Ovary (tissue), 9 donors: Measurements from ENCODE around the gene NPHP4. TPM values are rescaled to one million over a fixed set of nuclear protein-coding genes. Genes with fewer than 3 reads are reported as not detected.

ENCODE experiments used
- DNase-seq, 5 donors: peaks; one replicate each; pipeline ENCODE4 v3.0.0-alpha.2; 2019 to 2020
- H3K27ac ChIP-seq, 2 donors: fragments of 200-600 bp; one replicate each; pipeline versions ENCODE4 v1.5.1 to v1.8.0; 2019 to 2022
- H3K27me3 ChIP-seq: fragments of 200-600 bp; one replicate; pipeline ENCODE4 v1.8.0; 2022
- H3K36me3 ChIP-seq: fragments of 200-600 bp; sonication (generic); one replicate; pipeline ENCODE4 v1.5.1; 2019
- H3K4me1 ChIP-seq: one replicate; pipeline ENCODE4 v1.8.1; 2013; ENCODE audit warnings: mild to moderate bottlenecking, moderate library complexity; ENCODE audit not compliant: insufficient read depth
- H3K4me3 ChIP-seq: fragments of 200-600 bp; sonication (generic); one replicate; pipeline ENCODE4 v1.5.1; 2017
- H3K9me3 ChIP-seq, 2 donors: fragments of 200-600 bp in 1 of 2; sonication (generic) in 1 of 2; one replicate each; pipeline versions ENCODE4 v1.5.1 to v1.8.1; 2013 to 2019; ENCODE audit warnings: mild to moderate bottlenecking in 1 of 2, moderate library complexity in 1 of 2
- EP300 ChIP-seq: sonication (generic); formaldehyde crosslinking; IDR thresholded peaks from one replicate; pipeline ENCODE4 v1.6.1; 2017; ENCODE audit warnings: antibody characterized with exemption
- POLR2A ChIP-seq: fragments of 450-650 bp; IDR thresholded peaks from one replicate; pipeline ENCODE4 v1.6.1; 2017; ENCODE audit warnings: antibody characterized with exemption, mild to moderate bottlenecking, moderate library complexity
- WGBS, 3 donors: extraction: QIAGEN DNeasy Blood & Tissue Kit in 1 of 3; methylation state at CpG; one replicate each; pipeline versions ENCODE4 v1.1.5 to v1.1.7; 2013 to 2017; 5-methylcytosine and 5-hydroxymethylcytosine counted together
- intact Hi-C, 4 donors: fragments of 100-400 bp; cut with DNase I; formaldehyde crosslinking; loops; one replicate each; pipeline versions ENCODE4 v1.11.0 to v1.15.1; 2022 to 2023
- polyA plus RNA-seq, 2 donors: library from polyadenylated mRNA; stranded (reverse); fragments of 200-250 nt in 1 of 2; fragments of 350-450 nt in 1 of 2; fragmentation: Illumina TruSeq in 1 of 2; extraction: RNeasy Lipid Tissue Mini Kit (QIAGEN cat#74804) in 1 of 2; gene quantifications; one replicate each; pipeline ENCODE4 v1.2.3, GENCODE V29; 2013 to 2014
- total RNA-seq, 7 donors: library from RNA; depleted of rRNA in 2 of 7; stranded (reverse); fragments of >200 nt in 2 of 7; fragmentation: NEBNext Ultra II Directional in 3 of 7; extraction: Animal tissue kit (Norgen Biotek cat#: 25700) in 3 of 7; gene quantifications; one replicate each; pipeline versions ENCODE4 v1.1.0 to v1.2.4, GENCODE V29; 2016 to 2023
- TF ChIP-seq, protein P1 (sequence below), 3 donors: fragments of 450-650 bp in 2 of 3; fragments of 200-600 bp in 1 of 3; IDR thresholded peaks; one replicate each; pipeline versions ENCODE4 v1.5.1 to v1.8.0; 2016 to 2022; ENCODE audit warnings: antibody characterized with exemption in 3 of 3, mild to moderate bottlenecking in 1 of 3
- donor health status: DM: no; HTN: no; CAD: no; lungs with moderate emphysema.
- donor health status: DM: no; HTN: no; CAD: no.
- donor health status: Bipolar disorder and iron deficiency.
- donor health status: DM: yes; HTN: yes; CAD: no.
- donor health status: DM: no; HTN: no; CAD: no.
- donor health status: DM: yes; HTN: yes; CAD: no.

Gene NPHP4
- total and polyA plus RNA-seq, 9 donors, result 1.5 to 20.8 (median 10.7) TPM

GRCh38 chr1:6039031-6039430 lies 46.8 kb upstream of the NPHP4 start:
- Histone ChIP-seq H3K36me3 (no peaks in the 10 kb centered on the region), H3K4me1 (peaks cover 3% of the 10 kb centered on the region), H3K9me3 (no peaks in the 10 kb centered on the region), H3K27ac (no peak overlapping the region), H3K27me3 (no peaks in the 10 kb centered on the region), H3K4me3 (no peak overlapping the region)
- TF ChIP-seq, protein P1, sequence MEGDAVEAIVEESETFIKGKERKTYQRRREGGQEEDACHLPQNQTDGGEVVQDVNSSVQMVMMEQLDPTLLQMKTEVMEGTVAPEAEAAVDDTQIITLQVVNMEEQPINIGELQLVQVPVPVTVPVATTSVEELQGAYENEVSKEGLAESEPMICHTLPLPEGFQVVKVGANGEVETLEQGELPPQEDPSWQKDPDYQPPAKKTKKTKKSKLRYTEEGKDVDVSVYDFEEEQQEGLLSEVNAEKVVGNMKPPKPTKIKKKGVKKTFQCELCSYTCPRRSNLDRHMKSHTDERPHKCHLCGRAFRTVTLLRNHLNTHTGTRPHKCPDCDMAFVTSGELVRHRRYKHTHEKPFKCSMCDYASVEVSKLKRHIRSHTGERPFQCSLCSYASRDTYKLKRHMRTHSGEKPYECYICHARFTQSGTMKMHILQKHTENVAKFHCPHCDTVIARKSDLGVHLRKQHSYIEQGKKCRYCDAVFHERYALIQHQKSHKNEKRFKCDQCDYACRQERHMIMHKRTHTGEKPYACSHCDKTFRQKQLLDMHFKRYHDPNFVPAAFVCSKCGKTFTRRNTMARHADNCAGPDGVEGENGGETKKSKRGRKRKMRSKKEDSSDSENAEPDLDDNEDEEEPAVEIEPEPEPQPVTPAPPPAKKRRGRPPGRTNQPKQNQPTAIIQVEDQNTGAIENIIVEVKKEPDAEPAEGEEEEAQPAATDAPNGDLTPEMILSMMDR (IDR thresholded peaks at IDR 0.05), result no peak
- TF ChIP-seq POLR2A, result no peak
- TF ChIP-seq EP300, result no peak
- intact Hi-C loops, result no loop called here
- DNase-seq, result no peak
- WGBS, 3 donors, result 91 to 93% (median 93%) methylated on average over 15 of the region's 15 CpGs

DNA sequence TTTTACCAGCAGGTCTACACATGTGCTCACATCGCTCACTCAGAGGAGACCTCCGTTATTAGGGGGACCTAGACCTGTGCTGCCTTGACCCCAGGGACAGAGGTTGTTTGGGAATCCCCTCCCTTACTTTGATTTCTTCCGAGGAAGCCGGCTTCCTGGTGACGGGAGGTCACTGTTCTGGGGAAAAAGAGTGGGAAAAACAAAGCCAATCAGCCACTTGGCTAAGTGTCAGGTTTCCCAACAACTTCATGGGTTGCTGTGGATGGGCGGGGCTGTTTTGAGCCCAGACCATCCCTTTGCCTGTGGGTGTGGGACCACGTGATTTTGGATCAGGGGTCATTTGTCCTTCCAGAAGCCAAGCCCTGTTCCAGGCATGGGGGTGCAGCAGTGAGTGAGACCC lies 46.4 kb upstream of the NPHP4 start:
- H3K4me1 ChIP-seq, result peaks cover 3% of the 10 kb centered on the region
- intact Hi-C loops, result no loop called here
- no peak overlapping the region for H3K4me3 ChIP-seq
- DNase-seq, result no peak
- no peaks in the 10 kb centered on the region for H3K9me3 ChIP-seq
- 73 to 80% (median 78%) methylated on average over 6 to 7 of the region's 7 CpGs for WGBS, 3 donors
- H3K27me3 ChIP-seq, result no peaks in the 10 kb centered on the region
- TF ChIP-seq, protein P1 (IDR thresholded peaks at IDR 0.05), result no peak
- TF ChIP-seq EP300, result no peak
- no peak for TF ChIP-seq POLR2A
- no peaks in the 10 kb centered on the region for H3K36me3 ChIP-seq
- H3K27ac ChIP-seq, result no peak overlapping the region

DNA sequence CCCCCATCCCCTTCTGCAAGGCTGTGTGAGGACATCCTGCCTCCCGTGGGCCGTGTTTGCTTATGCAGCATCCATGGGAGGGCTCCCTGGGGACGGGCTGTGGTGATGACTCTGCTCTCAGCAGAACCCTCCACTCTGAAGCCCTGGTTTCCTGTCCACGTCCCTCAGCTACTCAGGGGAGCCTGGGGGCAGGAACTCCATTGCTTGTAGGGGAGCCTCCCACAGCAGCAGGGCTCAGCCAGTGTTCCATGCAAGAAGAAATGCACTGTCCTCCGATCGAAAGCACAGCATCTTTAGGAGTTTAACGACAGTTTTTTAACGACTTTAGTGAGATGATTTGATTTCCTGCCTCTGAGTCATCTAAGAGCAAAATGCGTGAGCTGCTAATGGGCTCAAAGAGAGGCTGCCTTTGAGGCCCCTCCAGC lies 45.1 kb upstream of the NPHP4 start:
- 57 to 60% (median 59%) methylated on average over 9 of the region's 9 CpGs for WGBS, 3 donors
- Histone ChIP-seq H3K9me3 (no peaks in the 10 kb centered on the region), H3K27me3 (no peaks in the 10 kb centered on the region), H3K4me3 (no peak overlapping the region), H3K36me3 (no peaks in the 10 kb centered on the region), H3K4me1 (peaks cover 3% of the 10 kb centered on the region), H3K27ac (no peak overlapping the region)
- no peak for DNase-seq
- TF ChIP-seq, protein P1 (IDR thresholded peaks at IDR 0.05), result no peak
- no peak for TF ChIP-seq EP300
- no peak for TF ChIP-seq POLR2A
- intact Hi-C loops, result no loop called here

- Histone ChIP-seq H3K4me1 (no peaks in the 10 kb centered on the region), H3K27ac (no peak overlapping the region), H3K36me3 (no peaks in the 10 kb centered on the region), H3K4me3 (no peak overlapping the region), H3K9me3 (no peaks in the 10 kb centered on the region), H3K27me3 (no peaks in the 10 kb centered on the region)
- 56 to 65% (median 63%) methylated on average over 12 of the region's 12 CpGs for WGBS, 3 donors
- DNase-seq, result no peak
- intact Hi-C loops, result no loop called here
- TF ChIP-seq POLR2A (no peak), EP300 (no peak)
- TF ChIP-seq, protein P1 (IDR thresholded peaks at IDR 0.05), result no peak
Observed at GRCh38 chr1:6035719-6036118, 43.5 kb upstream of the NPHP4 start.
